NCI-H345 treated with DMSO at 0.1 percent for 48 hours (cell line): ENCODE results near the gene RO60.
"Not testable (repeated sequence)": the region's sequence is repeated elsewhere in the genome, so short reads cannot be mapped to it uniquely, and the experiment has no call there.

Experiments
- DNase-seq: peaks from one replicate; lab custom pipeline; 2025; ENCODE audit not compliant: unreplicated experiment; lab: John Stamatoyannopoulos, UW

RO60 gene

GRCh38 chr1:193059282-193060114, at the start of gene RO60, which contains the start of gene UCHL5:
Gene RO60 (plus strand): TSS chr1:193059612. CDS start chr1:193069055, 9,443 bp downstream.
Gene UCHL5 (minus strand): TSS chr1:193059360. CDS start chr1:193059260, 100 bp downstream.
- DNase-seq: peak; percentile 94

- DNase-seq: no peak
Measured at GRCh38 chr1:193011406-193011805, 48.0 kb upstream of the RO60 start.

GRCh38 chr1:193013005-193013404, 46.4 kb upstream of the RO60 start:
- DNase-seq: no peak

- no peak for DNase-seq
Measured at GRCh38 chr1:193013707-193014106, 45.7 kb upstream of the RO60 start.

GRCh38 chr1:193014400-193014799, 45.0 kb upstream of the RO60 start:
- DNase-seq: no peak

- DNase-seq: no peak
Measured at GRCh38 chr1:193016788-193017187, 42.6 kb upstream of the RO60 start.

GRCh38 chr1:193019442-193020026, 39.9 kb upstream of the RO60 start:
- peak; percentile 49 for DNase-seq

- no peak for DNase-seq
Measured at GRCh38 chr1:193025218-193025617, 34.2 kb upstream of the RO60 start.

GRCh38 chr1:193030280-193030679, 29.1 kb upstream of the RO60 start:
- DNase-seq: no peak

- no peak for DNase-seq
Measured at GRCh38 chr1:193031431-193031830, 28.0 kb upstream of the RO60 start.

- DNase-seq: not testable (repeated sequence)
Measured at GRCh38 chr1:193032643-193033427, 26.6 kb upstream of the RO60 start.

- no peak for DNase-seq
Measured at GRCh38 chr1:193033610-193034009, 25.8 kb upstream of the RO60 start.

- no peak for DNase-seq
Measured at GRCh38 chr1:193036337-193037047, 22.9 kb upstream of the RO60 start.

GRCh38 chr1:193040011-193040410, 19.4 kb upstream of the RO60 start:
- no peak for DNase-seq

GRCh38 chr1:193042766-193043691, 16.4 kb upstream of the RO60 start:
- no peak for DNase-seq

- DNase-seq: not testable (repeated sequence)
Measured at GRCh38 chr1:193048913-193049312, 10.5 kb upstream of the RO60 start.

- DNase-seq: no peak
Measured at GRCh38 chr1:193054169-193054675, 5.2 kb upstream of the RO60 start.

GRCh38 chr1:193058529-193059281, 707 bp upstream of the RO60 start:
- peak; percentile 35 for DNase-seq

- peak; percentile 47 for DNase-seq
Measured at GRCh38 chr1:193060115-193060403, 647 bp downstream of the RO60 start.
